AG04450 (cell line): ENCODE data around the gene NREP. TPM values are rescaled to one million over a fixed set of nuclear protein-coding genes. Genes with fewer than 3 reads are reported as not detected.

Experiments used
- CTCF ChIA-PET: fragments of 300-600, 350-600 bp; formaldehyde crosslinking; extraction: SDS; loops from one replicate; lab custom pipeline; 2022; ENCODE audit warnings: antibody characterized with exemption, inconsistent platforms; lab: Charles Lee
- POLR2A ChIA-PET: fragments of 350-600 bp; formaldehyde crosslinking; extraction: SDS; loops from one replicate; lab custom pipeline; 2021; ENCODE audit warnings: antibody characterized with exemption, inconsistent platforms; lab: Yijun Ruan, JAX
- DNase-seq: peaks from one replicate; pipeline ENCODE4 v3.0.0-alpha.2; 2011; ENCODE audit warnings: low read depth, low spot score
- H3K27ac ChIP-seq: one replicate; pipeline ENCODE4 v1.5.1; 2012; ENCODE audit warnings: low read depth, low read length, control low read depth
- H3K27me3 ChIP-seq: one replicate; pipeline ENCODE4 v1.6.0; 2012; ENCODE audit warnings: low read length; ENCODE audit not compliant: control insufficient read depth, insufficient read depth
- H3K4me3 ChIP-seq: 2 replicates; pipeline ENCODE4 v1.5.1; 2011; ENCODE audit warnings: mild to moderate bottlenecking, low read depth, low read length, control low read depth
- H3K9me3 ChIP-seq: 2 replicates; pipeline ENCODE4 v1.5.1; 2012; ENCODE audit warnings: low read length; ENCODE audit not compliant: control insufficient read depth, insufficient read depth
- CTCF ChIP-seq: IDR thresholded peaks from 2 replicates; pipeline ENCODE4 v1.5.1; 2011; ENCODE audit warnings: low read depth, low read length, control low read depth, inconsistent platforms
- polyA plus RNA-seq: library from polyadenylated mRNA; depleted of rRNA; stranded (reverse); fragments of >200 nt; gene quantifications from 2 replicates; pipeline ENCODE4 v1.2.3, GENCODE V29; 2011

NREP gene
- polyA plus RNA-seq, 1 experiment: 329 TPM

GRCh38 chr5:111689357-111689935 is 67.5 kb downstream of the NREP start:
- Histone ChIP-seq H3K9me3 (no peaks in the 10 kb centered on the region; the same call in 1 of the 2 replicates), H3K27me3 (no peaks in the 10 kb centered on the region), H3K27ac (no peak overlapping the region), H3K4me3 (no peak overlapping the region)
- DNase-seq: no peak
- CTCF ChIA-PET: no interaction called here
- POLR2A ChIA-PET: no interaction called here
- TF ChIP-seq CTCF: no peak

GRCh38 chr5:111685969-111686368 is 71.0 kb downstream of the NREP start:
- Histone ChIP-seq H3K9me3 (no peaks in the 10 kb centered on the region; the same call in 1 of the 2 replicates), H3K27me3 (no peaks in the 10 kb centered on the region), H3K4me3 (no peak overlapping the region), H3K27ac (no peak overlapping the region)
- no peak for DNase-seq
- TF ChIP-seq CTCF: no peak
- CTCF ChIA-PET: interaction anchor here (1.1 to 1.7 kb wide), 3 partner anchors 9 to 460 kb away, joined by 3 to 4 read pairs (median 3); no protein-coding TSS in a partner anchor
- POLR2A ChIA-PET: no interaction called here

- no peak for TF ChIP-seq CTCF
- no peak overlapping the region for H3K4me3 ChIP-seq
- no peak for DNase-seq
- ChIA-PET POLR2A (interaction anchor here (0.6 kb wide), 1 partner anchor 314 kb away, joined by 3 read pairs; no protein-coding TSS in a partner anchor), CTCF (no interaction called here)
- no peaks in the 10 kb centered on the region; the same call in 1 of the 2 replicates for H3K9me3 ChIP-seq
- H3K27ac ChIP-seq: no peak overlapping the region
- no peaks in the 10 kb centered on the region for H3K27me3 ChIP-seq
Observed at GRCh38 chr5:111682641-111683040, 74.4 kb downstream of the NREP start.

- no peak for DNase-seq
- ChIA-PET POLR2A (interaction anchor here (1.7 kb wide), 1 partner anchor 75 kb away, joined by 7 read pairs; the partner anchor contains the start of gene NREP), CTCF (interaction anchor here (0.7 to 1.5 kb wide), 2 partner anchors 132 to 476 kb away, joined by 3 to 4 read pairs; no protein-coding TSS in a partner anchor)
- Histone ChIP-seq H3K9me3 (no peaks in the 10 kb centered on the region; the same call in 1 of the 2 replicates), H3K27me3 (no peaks in the 10 kb centered on the region), H3K4me3 (no peak overlapping the region), H3K27ac (no peak overlapping the region)
- TF ChIP-seq CTCF: no peak
Observed at GRCh38 chr5:111682121-111682520, 74.9 kb downstream of the NREP start.
